GM12874 (cell line): Measurements from ENCODE around the gene NPW.

Source experiments
- CTCF ChIP-seq: IDR thresholded peaks from 2 replicates; pipeline ENCODE4 v1.5.1; 2011; ENCODE audit warnings: low read depth, mild to moderate bottlenecking, control low read depth, low read length, moderate library complexity; ENCODE audit not compliant: insufficient read depth

NPW gene

GRCh38 chr16:2028620-2029220, 9.1 kb downstream of the NPW start:
- TF ChIP-seq CTCF, result no peak

- TF ChIP-seq CTCF, result no peak
Observed at GRCh38 chr16:2029350-2029749, 9.8 kb downstream of the NPW start.

- no peak for TF ChIP-seq CTCF
Observed at GRCh38 chr16:2030036-2030435, 10.5 kb downstream of the NPW start.

GRCh38 chr16:2031081-2031577, 11.5 kb downstream of the NPW start:
- TF ChIP-seq CTCF, result no peak

- no peak for TF ChIP-seq CTCF
Observed at GRCh38 chr16:2032285-2033056, 12.9 kb downstream of the NPW start.

GRCh38 chr16:2033057-2033908, 13.7 kb downstream of the NPW start:
- no peak for TF ChIP-seq CTCF
